HL-60 (cell line): ENCODE measurements around the gene PDK2.

Source experiments
- DNase-seq, 2 experiments: peaks; one replicate each; pipeline ENCODE4 v3.0.0-alpha.2; 2010 to 2020; ENCODE audit warnings: low read depth in 1 of 2, low spot score in 1 of 2
- H3K27ac ChIP-seq: fragments of 250-450 bp; sonication (Bioruptor Pico); replicated peaks from 2 replicates; pipeline ENCODE4 v1.5.1; 2020; ENCODE audit warnings: mild to moderate bottlenecking, moderate library complexity
- H3K27me3 ChIP-seq: fragments of 250-450 bp; sonication (Bioruptor Pico); 2 replicates; pipeline ENCODE4 v1.5.1; 2021; ENCODE audit warnings: mild to moderate bottlenecking, moderate library complexity; ENCODE audit not compliant: insufficient read depth, poor library complexity, severe bottlenecking
- H3K4me3 ChIP-seq: replicated peaks from 2 replicates; pipeline ENCODE4 v1.5.1; 2011; ENCODE audit warnings: mild to moderate bottlenecking, control low read depth, low read length; ENCODE audit not compliant: insufficient read depth
- CTCF ChIP-seq: IDR thresholded peaks from one replicate; pipeline ENCODE4 v1.5.1; 2011; ENCODE audit warnings: low read length, control low read depth, inconsistent platforms; ENCODE audit not compliant: insufficient read depth
- GABPA ChIP-seq: IDR thresholded peaks from 2 replicates; pipeline ENCODE4 v1.6.1; 2012; ENCODE audit warnings: low read depth
- POLR2AphosphoS5 ChIP-seq: IDR thresholded peaks from 2 replicates; pipeline ENCODE4 v1.6.1; 2012; ENCODE audit warnings: low read depth
- SPI1 ChIP-seq: IDR thresholded peaks from 2 replicates; pipeline ENCODE4 v1.6.1; 2012; ENCODE audit warnings: low read depth, mild to moderate bottlenecking, borderline replicate concordance
- TF ChIP-seq, protein P1 (sequence below): IDR thresholded peaks from 2 replicates; pipeline ENCODE4 v1.6.1; 2012; ENCODE audit warnings: low read depth; ENCODE audit not compliant: insufficient replicate concordance

Gene PDK2

DNA sequence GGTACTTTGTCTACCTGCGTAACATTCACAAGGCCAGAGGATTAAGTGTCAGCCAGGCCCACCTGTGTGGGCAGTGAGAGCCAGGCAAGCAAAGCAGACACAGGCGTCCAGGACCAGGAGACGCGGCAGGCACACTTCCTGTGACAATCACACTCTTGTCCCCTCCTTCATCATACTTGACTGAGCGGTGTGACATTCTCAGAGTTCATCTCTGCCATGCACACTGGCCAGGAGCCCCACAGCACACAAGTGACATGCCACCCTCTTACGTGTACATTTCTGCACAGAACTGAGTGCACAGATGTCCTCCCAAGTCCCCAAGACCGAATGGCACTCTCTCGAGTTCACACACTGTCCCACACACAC is 46.6 kb downstream of the PDK2 start:
- Histone ChIP-seq H3K4me3 (no peak overlapping the region), H3K27ac (no peak overlapping the region), H3K27me3 (no peaks in the 10 kb centered on the region)
- no peak for DNase-seq
- no peak for TF ChIP-seq POLR2AphosphoS5
- no peak for TF ChIP-seq GABPA
- TF ChIP-seq SPI1, result no peak
- TF ChIP-seq CTCF, result no peak
- TF ChIP-seq, protein P1, sequence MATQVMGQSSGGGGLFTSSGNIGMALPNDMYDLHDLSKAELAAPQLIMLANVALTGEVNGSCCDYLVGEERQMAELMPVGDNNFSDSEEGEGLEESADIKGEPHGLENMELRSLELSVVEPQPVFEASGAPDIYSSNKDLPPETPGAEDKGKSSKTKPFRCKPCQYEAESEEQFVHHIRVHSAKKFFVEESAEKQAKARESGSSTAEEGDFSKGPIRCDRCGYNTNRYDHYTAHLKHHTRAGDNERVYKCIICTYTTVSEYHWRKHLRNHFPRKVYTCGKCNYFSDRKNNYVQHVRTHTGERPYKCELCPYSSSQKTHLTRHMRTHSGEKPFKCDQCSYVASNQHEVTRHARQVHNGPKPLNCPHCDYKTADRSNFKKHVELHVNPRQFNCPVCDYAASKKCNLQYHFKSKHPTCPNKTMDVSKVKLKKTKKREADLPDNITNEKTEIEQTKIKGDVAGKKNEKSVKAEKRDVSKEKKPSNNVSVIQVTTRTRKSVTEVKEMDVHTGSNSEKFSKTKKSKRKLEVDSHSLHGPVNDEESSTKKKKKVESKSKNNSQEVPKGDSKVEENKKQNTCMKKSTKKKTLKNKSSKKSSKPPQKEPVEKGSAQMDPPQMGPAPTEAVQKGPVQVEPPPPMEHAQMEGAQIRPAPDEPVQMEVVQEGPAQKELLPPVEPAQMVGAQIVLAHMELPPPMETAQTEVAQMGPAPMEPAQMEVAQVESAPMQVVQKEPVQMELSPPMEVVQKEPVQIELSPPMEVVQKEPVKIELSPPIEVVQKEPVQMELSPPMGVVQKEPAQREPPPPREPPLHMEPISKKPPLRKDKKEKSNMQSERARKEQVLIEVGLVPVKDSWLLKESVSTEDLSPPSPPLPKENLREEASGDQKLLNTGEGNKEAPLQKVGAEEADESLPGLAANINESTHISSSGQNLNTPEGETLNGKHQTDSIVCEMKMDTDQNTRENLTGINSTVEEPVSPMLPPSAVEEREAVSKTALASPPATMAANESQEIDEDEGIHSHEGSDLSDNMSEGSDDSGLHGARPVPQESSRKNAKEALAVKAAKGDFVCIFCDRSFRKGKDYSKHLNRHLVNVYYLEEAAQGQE, result no peak

- no peak for DNase-seq
- no peak overlapping the region for H3K4me3 ChIP-seq
- H3K27me3 ChIP-seq, result no peaks in the 10 kb centered on the region
- TF ChIP-seq, protein P1, result no peak
- no peak for TF ChIP-seq GABPA
- H3K27ac ChIP-seq, result no peak overlapping the region
Measured at GRCh38 chr17:50143461-50144176, 48.5 kb downstream of the PDK2 start.

GRCh38 chr17:50144355-50144754 is 49.2 kb downstream of the PDK2 start:
- DNase-seq, result no peak
- no peak overlapping the region for H3K4me3 ChIP-seq
- no peaks in the 10 kb centered on the region for H3K27me3 ChIP-seq
- no peak overlapping the region for H3K27ac ChIP-seq
- TF ChIP-seq CTCF (no peak), POLR2AphosphoS5 (no peak), SPI1 (no peak), GABPA (no peak)
- TF ChIP-seq, protein P1, result no peak
